ENCODE measurements around the gene GCNA.

Gene GCNA

DNA sequence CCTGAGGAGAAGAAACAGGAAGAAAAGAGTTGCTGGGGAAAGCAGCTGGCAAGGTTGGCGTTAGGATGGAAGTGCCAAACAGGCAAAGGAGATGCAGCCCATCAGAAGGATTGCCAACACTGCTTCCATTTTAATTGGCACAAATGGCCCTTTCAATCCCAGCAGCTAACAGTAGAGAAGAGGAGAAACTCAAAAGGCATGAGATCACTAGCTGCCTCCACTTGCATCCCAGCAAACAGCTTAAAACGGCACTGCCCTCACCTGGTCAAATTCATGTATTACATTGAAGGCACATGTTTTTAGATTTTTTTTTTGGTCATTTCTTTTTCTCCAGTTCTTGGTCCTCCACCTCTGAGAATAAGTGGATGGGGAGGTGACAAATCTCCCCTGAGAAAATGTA lies 74.2 kb downstream of the GCNA start:
- in situ Hi-C loops (cut with MboI; ENCODE audit: low sequenced_read_pairs, unreplicated experiment): loop anchor here (25.0 kb wide), 1 partner anchor 210 kb away; no protein-coding TSS in a partner anchor
- peak; percentile 44 for DNase-seq (ENCODE audit: low spot score)
- peak; percentile 54 for TF ChIP-seq CTCF (IDR thresholded peaks at IDR 0.05; ENCODE audit: borderline replicate concordance, control extremely low read depth, extremely low read depth, insufficient read depth, missing control alignments)

DNA sequence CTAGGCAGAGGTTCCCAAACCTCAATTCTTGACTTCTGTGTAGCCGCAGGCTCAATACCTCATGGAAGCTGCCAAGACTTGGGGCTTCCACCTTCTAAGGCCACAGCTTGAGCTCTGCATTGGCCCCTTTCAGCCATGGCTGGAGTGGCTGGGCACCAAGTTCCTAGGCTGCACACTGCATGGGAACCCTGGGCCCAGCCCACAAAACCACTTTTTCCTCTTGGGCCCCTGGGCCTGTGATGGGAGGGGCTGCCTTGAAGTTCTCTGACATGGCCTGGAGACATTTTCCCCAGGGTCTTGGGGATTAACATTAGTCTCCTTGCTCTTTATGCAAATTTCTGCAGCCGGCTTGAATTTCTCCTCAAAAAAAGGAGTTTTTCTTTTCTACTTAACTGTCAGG lies 75.1 kb downstream of the GCNA start:
- in situ Hi-C loops (cut with MboI; ENCODE audit: low sequenced_read_pairs, unreplicated experiment): loop anchor here (25.0 kb wide), 1 partner anchor 209 kb away; no protein-coding TSS in a partner anchor
- DNase-seq (ENCODE audit: low spot score): no peak

DNA sequence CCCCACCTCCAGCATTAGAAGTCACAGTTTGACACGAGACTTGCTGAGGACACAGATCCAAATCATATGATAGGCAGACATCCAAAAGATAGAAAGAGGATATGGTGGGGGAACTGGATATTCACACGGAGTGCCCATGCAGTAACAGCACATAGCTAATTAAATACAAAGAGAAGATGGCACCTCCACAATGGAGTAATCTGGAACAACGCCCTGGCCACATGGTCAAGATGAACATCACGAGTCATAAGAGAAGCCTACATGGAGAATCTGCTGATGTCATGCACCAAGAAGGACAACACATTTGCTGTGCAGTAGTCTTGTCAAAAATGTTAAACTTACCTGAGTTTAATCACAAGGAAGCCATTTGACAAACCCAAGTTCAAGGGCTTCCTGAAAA lies 79.0 kb downstream of the GCNA start:
- DNase-seq (ENCODE audit: low spot score): no peak
- in situ Hi-C loops (cut with MboI; ENCODE audit: low sequenced_read_pairs, unreplicated experiment): loop anchor here (25.0 kb wide), 1 partner anchor 205 kb away; no protein-coding TSS in a partner anchor
- no peak for TF ChIP-seq CTCF (IDR thresholded peaks at IDR 0.05; ENCODE audit: borderline replicate concordance, control extremely low read depth, extremely low read depth, insufficient read depth, missing control alignments)

More for the DNA sequence above, 75.1 kb downstream of the GCNA start:
- TF ChIP-seq CTCF (IDR thresholded peaks at IDR 0.05; ENCODE audit: borderline replicate concordance, control extremely low read depth, extremely low read depth, insufficient read depth, missing control alignments): no peak

DNA sequence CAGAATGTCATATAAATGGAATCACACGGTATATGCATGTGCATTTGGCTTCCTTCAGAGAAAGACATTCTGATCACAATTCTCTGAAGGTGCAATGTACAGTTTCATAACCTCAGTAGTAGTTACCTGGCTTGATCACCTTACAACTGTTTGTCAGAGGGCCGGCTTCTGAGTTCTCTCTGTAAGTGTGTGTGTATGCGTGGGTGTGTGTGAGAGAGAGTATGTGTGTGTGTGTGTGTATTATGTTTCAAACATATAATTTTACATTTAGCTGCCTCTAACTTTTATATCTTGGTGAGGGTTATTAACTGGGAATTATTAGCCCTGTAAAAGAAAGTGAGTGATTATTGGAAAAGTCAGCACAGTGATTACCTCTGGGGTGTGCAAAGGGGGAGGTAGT lies 81.1 kb downstream of the GCNA start:
- TF ChIP-seq CTCF (IDR thresholded peaks at IDR 0.05; ENCODE audit: borderline replicate concordance, control extremely low read depth, extremely low read depth, insufficient read depth, missing control alignments): no peak
- in situ Hi-C loops (cut with MboI; ENCODE audit: low sequenced_read_pairs, unreplicated experiment): loop anchor here (25.0 kb wide), 1 partner anchor 203 kb away; no protein-coding TSS in a partner anchor
- DNase-seq (ENCODE audit: low spot score): no peak

- DNase-seq (ENCODE audit: low spot score): no peak
- in situ Hi-C loops (cut with MboI; ENCODE audit: low sequenced_read_pairs, unreplicated experiment): loop anchor here (25.0 kb wide), 1 partner anchor 202 kb away; no protein-coding TSS in a partner anchor
- TF ChIP-seq CTCF (IDR thresholded peaks at IDR 0.05; ENCODE audit: borderline replicate concordance, control extremely low read depth, extremely low read depth, insufficient read depth, missing control alignments): no peak
These were observed 81.7 kb downstream of the GCNA start for GRCh38 chrX:71659959-71660358.

- no peak for TF ChIP-seq CTCF (IDR thresholded peaks at IDR 0.05; ENCODE audit: borderline replicate concordance, control extremely low read depth, extremely low read depth, insufficient read depth, missing control alignments)
- in situ Hi-C loops (cut with MboI; ENCODE audit: low sequenced_read_pairs, unreplicated experiment): loop anchor here (25.0 kb wide), 1 partner anchor 202 kb away; no protein-coding TSS in a partner anchor
- no peak for DNase-seq (ENCODE audit: low spot score)
These were observed 82.6 kb downstream of the GCNA start for GRCh38 chrX:71660562-71661416.

All from GM13976 (cell line).